HL-60 (cell line): ENCODE measurements around the gene FAM53B.

ENCODE experiments used
- TF ChIP-seq, protein P1 (sequence below): IDR thresholded peaks from one replicate; pipeline ENCODE4 v1.5.1; 2011; ENCODE audit warnings: low read length, control low read depth, inconsistent platforms; ENCODE audit not compliant: insufficient read depth
- TF ChIP-seq, protein P2 (sequence below): IDR thresholded peaks from 2 replicates; pipeline ENCODE4 v1.6.1; 2012; ENCODE audit warnings: low read depth; ENCODE audit not compliant: insufficient replicate concordance

DNA sequence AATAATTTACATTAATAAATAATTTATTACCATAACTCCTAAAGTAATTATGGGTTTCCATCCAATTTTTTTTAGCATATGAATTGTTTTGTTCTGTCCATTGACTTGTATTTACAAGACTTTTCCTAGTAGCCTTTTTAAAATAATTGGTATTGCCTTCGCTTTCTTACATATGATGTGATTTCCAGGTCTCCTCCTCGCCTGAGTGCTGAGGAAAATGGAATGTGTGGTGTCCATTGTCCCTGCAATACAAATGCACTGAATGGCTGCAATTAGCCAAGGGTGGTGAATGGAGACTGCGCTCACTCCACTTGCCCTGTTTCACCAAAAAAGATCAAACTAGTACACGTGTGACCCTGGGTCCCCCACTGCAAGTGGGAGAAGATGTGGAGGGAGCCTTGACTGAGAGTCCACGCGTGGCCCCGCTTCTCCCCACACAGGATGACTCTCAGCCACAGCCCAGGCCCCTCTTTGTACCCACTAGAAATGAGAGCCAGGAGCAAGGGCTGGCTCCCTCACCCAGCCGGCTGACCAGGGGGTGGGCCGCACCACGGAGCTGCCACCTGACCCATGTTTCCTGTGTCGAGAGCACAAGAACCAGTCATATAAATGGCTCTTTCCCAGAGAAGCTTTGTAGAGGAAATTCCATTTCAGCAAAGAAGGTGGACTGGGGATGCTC, 52.6 kb downstream of the FAM53B start:
- TF ChIP-seq, protein P1, sequence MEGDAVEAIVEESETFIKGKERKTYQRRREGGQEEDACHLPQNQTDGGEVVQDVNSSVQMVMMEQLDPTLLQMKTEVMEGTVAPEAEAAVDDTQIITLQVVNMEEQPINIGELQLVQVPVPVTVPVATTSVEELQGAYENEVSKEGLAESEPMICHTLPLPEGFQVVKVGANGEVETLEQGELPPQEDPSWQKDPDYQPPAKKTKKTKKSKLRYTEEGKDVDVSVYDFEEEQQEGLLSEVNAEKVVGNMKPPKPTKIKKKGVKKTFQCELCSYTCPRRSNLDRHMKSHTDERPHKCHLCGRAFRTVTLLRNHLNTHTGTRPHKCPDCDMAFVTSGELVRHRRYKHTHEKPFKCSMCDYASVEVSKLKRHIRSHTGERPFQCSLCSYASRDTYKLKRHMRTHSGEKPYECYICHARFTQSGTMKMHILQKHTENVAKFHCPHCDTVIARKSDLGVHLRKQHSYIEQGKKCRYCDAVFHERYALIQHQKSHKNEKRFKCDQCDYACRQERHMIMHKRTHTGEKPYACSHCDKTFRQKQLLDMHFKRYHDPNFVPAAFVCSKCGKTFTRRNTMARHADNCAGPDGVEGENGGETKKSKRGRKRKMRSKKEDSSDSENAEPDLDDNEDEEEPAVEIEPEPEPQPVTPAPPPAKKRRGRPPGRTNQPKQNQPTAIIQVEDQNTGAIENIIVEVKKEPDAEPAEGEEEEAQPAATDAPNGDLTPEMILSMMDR: no peak
- TF ChIP-seq, protein P2, sequence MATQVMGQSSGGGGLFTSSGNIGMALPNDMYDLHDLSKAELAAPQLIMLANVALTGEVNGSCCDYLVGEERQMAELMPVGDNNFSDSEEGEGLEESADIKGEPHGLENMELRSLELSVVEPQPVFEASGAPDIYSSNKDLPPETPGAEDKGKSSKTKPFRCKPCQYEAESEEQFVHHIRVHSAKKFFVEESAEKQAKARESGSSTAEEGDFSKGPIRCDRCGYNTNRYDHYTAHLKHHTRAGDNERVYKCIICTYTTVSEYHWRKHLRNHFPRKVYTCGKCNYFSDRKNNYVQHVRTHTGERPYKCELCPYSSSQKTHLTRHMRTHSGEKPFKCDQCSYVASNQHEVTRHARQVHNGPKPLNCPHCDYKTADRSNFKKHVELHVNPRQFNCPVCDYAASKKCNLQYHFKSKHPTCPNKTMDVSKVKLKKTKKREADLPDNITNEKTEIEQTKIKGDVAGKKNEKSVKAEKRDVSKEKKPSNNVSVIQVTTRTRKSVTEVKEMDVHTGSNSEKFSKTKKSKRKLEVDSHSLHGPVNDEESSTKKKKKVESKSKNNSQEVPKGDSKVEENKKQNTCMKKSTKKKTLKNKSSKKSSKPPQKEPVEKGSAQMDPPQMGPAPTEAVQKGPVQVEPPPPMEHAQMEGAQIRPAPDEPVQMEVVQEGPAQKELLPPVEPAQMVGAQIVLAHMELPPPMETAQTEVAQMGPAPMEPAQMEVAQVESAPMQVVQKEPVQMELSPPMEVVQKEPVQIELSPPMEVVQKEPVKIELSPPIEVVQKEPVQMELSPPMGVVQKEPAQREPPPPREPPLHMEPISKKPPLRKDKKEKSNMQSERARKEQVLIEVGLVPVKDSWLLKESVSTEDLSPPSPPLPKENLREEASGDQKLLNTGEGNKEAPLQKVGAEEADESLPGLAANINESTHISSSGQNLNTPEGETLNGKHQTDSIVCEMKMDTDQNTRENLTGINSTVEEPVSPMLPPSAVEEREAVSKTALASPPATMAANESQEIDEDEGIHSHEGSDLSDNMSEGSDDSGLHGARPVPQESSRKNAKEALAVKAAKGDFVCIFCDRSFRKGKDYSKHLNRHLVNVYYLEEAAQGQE: no peak
